ENCODE measurements around the gene MMP20. TPM values are rescaled to one million over a fixed set of nuclear protein-coding genes. Genes with fewer than 3 reads are reported as not detected.

Gene MMP20
- total and polyA plus RNA-seq, 2 of the 13 experiments (the other 11 are each of a cell fraction or from before 2014, with no cell fraction given): 0.05 TPM; not detected in 1

GRCh38 chr11:102603091-102603490, 22.0 kb downstream of the MMP20 start (continued):
- TF ChIP-seq YEATS2 (CRISPR knock-in tag; IDR thresholded peaks at IDR 0.05; ENCODE audit: borderline replicate concordance): no peak
- TF ChIP-seq AHDC1 (CRISPR knock-in tag; IDR thresholded peaks at IDR 0.05; ENCODE audit: borderline replicate concordance): no peak; the same call in 1 of the 2 replicates
- TF ChIP-seq ZNF609 (CRISPR knock-in tag; IDR thresholded peaks at IDR 0.05; ENCODE audit: borderline replicate concordance): no peak
- no peak; the same call in 1 of the 2 replicates for TF ChIP-seq THAP11 (CRISPR knock-in tag; IDR thresholded peaks at IDR 0.05)
- no peak for TF ChIP-seq ZNF577 (CRISPR knock-in tag; IDR thresholded peaks at IDR 0.05; ENCODE audit: borderline replicate concordance, low read depth)
- TF ChIP-seq ZNF383 (CRISPR knock-in tag; IDR thresholded peaks at IDR 0.05; ENCODE audit: borderline replicate concordance): no peak
- peak in 1 of 2 experiments; percentile 79; a peak in 2 of 4 replicates for TF ChIP-seq REST (IDR thresholded peaks at IDR 0.05; ENCODE audit: borderline replicate concordance in 1 of 2, low read depth in 1 of 2, low read length in 2 of 2)
- TF ChIP-seq FOXC1 (CRISPR knock-in tag; IDR thresholded peaks at IDR 0.05; ENCODE audit: borderline replicate concordance): no peak
- no peak for TF ChIP-seq PAX8 (CRISPR knock-in tag; IDR thresholded peaks at IDR 0.05; ENCODE audit: borderline replicate concordance)
- no peak for TF ChIP-seq SRF (IDR thresholded peaks at IDR 0.05; ENCODE audit: low read depth, low read length)
- TF ChIP-seq KLF12 (CRISPR knock-in tag; IDR thresholded peaks at IDR 0.05; ENCODE audit: borderline replicate concordance): no peak

Data from HepG2 (cell line).